ENCODE measurements around the gene SUN1.

Gene SUN1

GRCh38 chr7:897086-897485, 64.8 kb downstream of the SUN1 start:
- Histone ChIP-seq H3K27ac (ENCODE audit: low read length) (no peak overlapping the region), H3K4me3 (ENCODE audit: low read length) (no peak overlapping the region), H3K36me3 (replicated peaks; ENCODE audit: low read depth, low read length) (peaks cover 6% of the 10 kb centered on the region), H3K79me2 (ENCODE audit: low read length) (no peaks in the 10 kb centered on the region), H3K4me1 (ENCODE audit: low read length) (no peaks in the 10 kb centered on the region), H4K20me1 (ENCODE audit: insufficient read depth, low read length) (no peaks in the 10 kb centered on the region), H3K9ac (ENCODE audit: low read length) (no peak overlapping the region), H2AFZ (ENCODE audit: low read depth, low read length) (no peak overlapping the region), H3K27me3 (ENCODE audit: low read depth, low read length) (no peaks in the 10 kb centered on the region), H3K9me3 (ENCODE audit: insufficient read depth, low read length) (no peaks in the 10 kb centered on the region), H3K4me2 (ENCODE audit: low read length) (no peak overlapping the region)
- TF ChIP-seq EZH2phosphoT487 (IDR thresholded peaks at IDR 0.05; ENCODE audit: low read depth) (no peak), CTCF (IDR thresholded peaks at IDR 0.05; ENCODE audit: low read depth, low read length) (no peak)

- peaks cover 3% of the 10 kb centered on the region for H3K36me3 ChIP-seq (replicated peaks; ENCODE audit: low read depth, low read length)
- H3K9ac ChIP-seq (ENCODE audit: low read length), result no peak overlapping the region
- no peaks in the 10 kb centered on the region for H3K9me3 ChIP-seq (ENCODE audit: insufficient read depth, low read length)
- H3K79me2 ChIP-seq (ENCODE audit: low read length), result no peaks in the 10 kb centered on the region
- H3K27ac ChIP-seq (ENCODE audit: low read length), result no peak overlapping the region
- no peak overlapping the region for H3K4me2 ChIP-seq (ENCODE audit: low read length)
- TF ChIP-seq CTCF (IDR thresholded peaks at IDR 0.05; ENCODE audit: low read depth, low read length), result no peak
- no peak for TF ChIP-seq EZH2phosphoT487 (IDR thresholded peaks at IDR 0.05; ENCODE audit: low read depth)
- H3K4me3 ChIP-seq (ENCODE audit: low read length), result no peak overlapping the region
- no peaks in the 10 kb centered on the region for H4K20me1 ChIP-seq (ENCODE audit: insufficient read depth, low read length)
- no peaks in the 10 kb centered on the region for H3K27me3 ChIP-seq (ENCODE audit: low read depth, low read length)
- no peak overlapping the region for H2AFZ ChIP-seq (ENCODE audit: low read depth, low read length)
- H3K4me1 ChIP-seq (ENCODE audit: low read length), result no peaks in the 10 kb centered on the region
Measured at GRCh38 chr7:897771-898376, 65.6 kb downstream of the SUN1 start.

- Histone ChIP-seq H3K4me3 (ENCODE audit: low read length) (no peak overlapping the region), H3K27ac (ENCODE audit: low read length) (no peak overlapping the region), H3K9ac (ENCODE audit: low read length) (no peak overlapping the region), H3K79me2 (ENCODE audit: low read length) (no peaks in the 10 kb centered on the region), H3K9me3 (ENCODE audit: insufficient read depth, low read length) (no peaks in the 10 kb centered on the region), H2AFZ (ENCODE audit: low read depth, low read length) (no peak overlapping the region), H3K4me2 (ENCODE audit: low read length) (no peak overlapping the region), H3K4me1 (ENCODE audit: low read length) (no peaks in the 10 kb centered on the region), H4K20me1 (ENCODE audit: insufficient read depth, low read length) (no peaks in the 10 kb centered on the region), H3K27me3 (ENCODE audit: low read depth, low read length) (no peaks in the 10 kb centered on the region), H3K36me3 (replicated peaks; ENCODE audit: low read depth, low read length) (peaks cover 3% of the 10 kb centered on the region)
- no peak for TF ChIP-seq EZH2phosphoT487 (IDR thresholded peaks at IDR 0.05; ENCODE audit: low read depth)
- TF ChIP-seq CTCF (IDR thresholded peaks at IDR 0.05; ENCODE audit: low read depth, low read length), result no peak
Measured at GRCh38 chr7:898460-898854, 66.2 kb downstream of the SUN1 start.

DNA sequence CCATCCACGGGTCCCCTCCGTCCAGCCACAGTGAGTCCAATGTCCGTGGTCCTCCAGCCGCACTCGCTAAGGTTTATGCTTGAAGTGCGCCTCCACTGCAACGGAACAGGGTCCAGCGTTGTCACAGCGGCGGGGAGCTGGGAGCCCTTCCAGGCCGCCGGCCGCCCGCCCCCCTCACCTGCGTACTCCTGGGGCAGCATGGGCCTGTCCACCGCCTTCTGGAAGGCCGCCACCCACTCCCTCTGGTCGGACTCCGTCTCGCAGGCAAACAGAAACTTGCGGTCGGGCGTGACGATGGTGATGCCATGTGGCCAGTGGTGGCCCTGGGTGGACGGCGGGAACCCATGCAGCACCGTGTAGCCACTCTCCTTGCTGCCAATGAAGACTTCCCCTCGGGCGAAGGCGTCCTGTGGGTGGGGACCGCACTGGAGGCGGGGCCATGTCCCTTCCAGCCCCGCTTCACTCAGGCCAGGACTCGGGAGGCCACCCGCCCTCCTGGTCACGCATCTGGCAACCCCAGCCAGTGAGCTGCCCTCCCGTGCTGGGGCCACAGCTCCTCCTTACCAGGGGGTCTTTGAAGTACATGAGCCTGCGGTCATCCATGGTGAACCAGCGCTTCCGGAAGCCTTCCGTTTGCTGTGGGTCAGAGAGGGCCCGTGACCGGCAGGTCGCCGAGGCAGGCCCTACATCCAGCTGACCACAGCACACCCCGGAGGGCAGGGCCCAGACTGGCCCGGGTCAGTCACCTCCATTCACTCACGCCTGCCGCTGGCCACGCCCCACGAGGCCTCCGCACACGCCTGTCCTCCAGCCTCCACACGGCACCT, 66.8 kb downstream of the SUN1 start:
- Histone ChIP-seq H3K4me3 (ENCODE audit: low read length) (no peak overlapping the region), H3K79me2 (ENCODE audit: low read length) (no peaks in the 10 kb centered on the region), H3K36me3 (replicated peaks; ENCODE audit: low read depth, low read length) (no peaks in the 10 kb centered on the region), H3K27me3 (ENCODE audit: low read depth, low read length) (no peaks in the 10 kb centered on the region), H3K4me2 (ENCODE audit: low read length) (no peak overlapping the region), H3K4me1 (ENCODE audit: low read length) (no peaks in the 10 kb centered on the region), H3K9ac (ENCODE audit: low read length) (no peak overlapping the region), H3K9me3 (ENCODE audit: insufficient read depth, low read length) (no peaks in the 10 kb centered on the region), H3K27ac (ENCODE audit: low read length) (no peak overlapping the region), H2AFZ (ENCODE audit: low read depth, low read length) (no peak overlapping the region), H4K20me1 (ENCODE audit: insufficient read depth, low read length) (no peaks in the 10 kb centered on the region)
- TF ChIP-seq EZH2phosphoT487 (IDR thresholded peaks at IDR 0.05; ENCODE audit: low read depth), result no peak
- no peak for TF ChIP-seq CTCF (IDR thresholded peaks at IDR 0.05; ENCODE audit: low read depth, low read length)

Measured in OCI-LY3 (cell line).